HepG2 (cell line): ENCODE results near the gene RAB17. TPM values are rescaled to one million over a fixed set of nuclear protein-coding genes. Genes with fewer than 3 reads are reported as not detected.
A peak's percentile ranks its signal among the peaks of the same experiment; 100 is the strongest.

Experiments
- DPF2 ChIP-seq: sonication (generic); formaldehyde crosslinking; IDR thresholded peaks from 2 replicates; pipeline ENCODE4 v1.4.0; 2020; ENCODE audit warnings: mild to moderate bottlenecking, low read depth, missing genetic modification reagents, borderline replicate concordance
- ETV6 ChIP-seq: sonication (generic); formaldehyde crosslinking; conservative IDR thresholded peaks from 2 replicates; pipeline ENCODE4 v1.4.0; 2020; ENCODE audit warnings: missing genetic modification reagents
- GATA4 ChIP-seq: sonication (generic); IDR thresholded peaks from 2 replicates; pipeline ENCODE4 v1.6.1; 2016; ENCODE audit warnings: antibody characterized with exemption, low read depth, borderline replicate concordance
- SRY ChIP-seq: sonication (generic); formaldehyde crosslinking; IDR thresholded peaks from 2 replicates; pipeline ENCODE4 v1.8.0; 2022; ENCODE audit warnings: mild to moderate bottlenecking, missing genetic modification reagents
- ZNF557 ChIP-seq: sonication (generic); formaldehyde crosslinking; IDR thresholded peaks from 2 replicates; pipeline ENCODE4 v1.4.0; 2020; ENCODE audit warnings: missing genetic modification reagents
- ZNF567 ChIP-seq: sonication (generic); formaldehyde crosslinking; IDR thresholded peaks from 2 replicates; pipeline ENCODE4 v1.8.1; 2023; ENCODE audit warnings: mild to moderate bottlenecking, missing genetic modification reagents, borderline replicate concordance
- polyA plus RNA-seq, 8 experiments: library from polyadenylated mRNA; depleted of rRNA in 3 of 8; stranded (reverse) in 7 of 8; unstranded in 1 of 8; fragments of >200 nt; fragmentation: Illumina TruSeq in 4 of 8; extraction: Trizol in 4 of 8; gene quantifications; 2 replicates each; pipeline versions ENCODE4 v1.2.1 to v1.2.3, GENCODE V29; 2011 to 2016; ENCODE audit warnings: low read depth in 4 of 8, missing spikeins in 1 of 8, mixed read lengths in 1 of 8; ENCODE audit not compliant: insufficient read depth in 1 of 8
- total RNA-seq, 5 experiments: library from RNA; depleted of rRNA; stranded (reverse); fragments of >200 nt; fragmentation: Illumina TruSeq; extraction: Trizol; gene quantifications; 2 replicates each; pipeline ENCODE4 v1.2.3, GENCODE V29; 2016; ENCODE audit warnings: low read depth in 1 of 5
- TF ChIP-seq, protein P1 (sequence below): sonication (generic); formaldehyde crosslinking; conservative IDR thresholded peaks from 2 replicates; pipeline ENCODE4 v1.8.1; 2023; ENCODE audit warnings: missing genetic modification reagents
- TF ChIP-seq, protein P2 (sequence below): sonication (generic); formaldehyde crosslinking; IDR thresholded peaks from 2 replicates; pipeline ENCODE4 v1.5.0; 2020; ENCODE audit warnings: missing genetic modification reagents, mild to moderate bottlenecking, borderline replicate concordance
- TF ChIP-seq, protein P3 (sequence below), 2 experiments: fragments of 450-650 bp in 1 of 2; sonication (generic) in 1 of 2; formaldehyde crosslinking in 1 of 2; IDR thresholded peaks; 2 replicates each; pipeline versions ENCODE4 v1.6.1 to v1.8.0; 2016 to 2022; ENCODE audit warnings: antibody characterized with exemption in 1 of 2, mild to moderate bottlenecking in 1 of 2, missing genetic modification reagents in 1 of 2
- TF ChIP-seq, protein P4 (sequence below): sonication (generic); formaldehyde crosslinking; IDR thresholded peaks from 2 replicates; pipeline ENCODE4 v1.4.0; 2020; ENCODE audit warnings: missing genetic modification reagents

The RAB17 gene
- total and polyA plus RNA-seq, 2 of the 13 experiments (the other 11 are each of a cell fraction or from before 2014, with no cell fraction given): 68.0 to 124 TPM

DNA sequence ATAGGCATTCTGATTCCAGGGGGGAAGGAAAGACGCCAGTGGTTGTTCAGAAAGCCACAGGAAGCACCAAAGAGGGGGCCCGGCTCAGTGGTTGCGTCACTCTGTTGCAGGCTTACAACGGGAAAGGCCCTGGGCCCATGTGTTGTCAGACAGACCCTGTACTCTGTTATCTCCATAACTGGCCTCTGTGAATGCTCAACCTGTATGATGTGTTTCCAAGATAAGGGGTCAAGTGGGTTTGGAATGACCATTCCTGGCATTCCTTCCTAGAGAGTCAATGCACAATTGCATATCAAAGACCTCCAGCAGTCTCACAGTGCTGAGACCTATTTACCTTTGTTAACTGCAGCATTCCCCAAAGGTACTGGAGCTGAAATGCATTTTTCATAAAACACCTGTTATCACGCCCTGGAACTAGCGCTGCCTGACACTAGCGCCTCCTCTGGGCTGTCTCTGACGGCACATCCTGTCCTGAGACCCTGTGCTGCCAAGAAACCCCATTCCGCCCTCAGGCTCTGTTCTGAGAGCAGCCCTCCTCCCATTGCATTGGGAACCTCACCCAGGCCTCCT is 23.7 kb upstream of the RAB17 start (continued):
- TF ChIP-seq, protein P1, sequence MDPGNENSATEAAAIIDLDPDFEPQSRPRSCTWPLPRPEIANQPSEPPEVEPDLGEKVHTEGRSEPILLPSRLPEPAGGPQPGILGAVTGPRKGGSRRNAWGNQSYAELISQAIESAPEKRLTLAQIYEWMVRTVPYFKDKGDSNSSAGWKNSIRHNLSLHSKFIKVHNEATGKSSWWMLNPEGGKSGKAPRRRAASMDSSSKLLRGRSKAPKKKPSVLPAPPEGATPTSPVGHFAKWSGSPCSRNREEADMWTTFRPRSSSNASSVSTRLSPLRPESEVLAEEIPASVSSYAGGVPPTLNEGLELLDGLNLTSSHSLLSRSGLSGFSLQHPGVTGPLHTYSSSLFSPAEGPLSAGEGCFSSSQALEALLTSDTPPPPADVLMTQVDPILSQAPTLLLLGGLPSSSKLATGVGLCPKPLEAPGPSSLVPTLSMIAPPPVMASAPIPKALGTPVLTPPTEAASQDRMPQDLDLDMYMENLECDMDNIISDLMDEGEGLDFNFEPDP (CRISPR knock-in tag): no peak
- TF ChIP-seq, protein P2, sequence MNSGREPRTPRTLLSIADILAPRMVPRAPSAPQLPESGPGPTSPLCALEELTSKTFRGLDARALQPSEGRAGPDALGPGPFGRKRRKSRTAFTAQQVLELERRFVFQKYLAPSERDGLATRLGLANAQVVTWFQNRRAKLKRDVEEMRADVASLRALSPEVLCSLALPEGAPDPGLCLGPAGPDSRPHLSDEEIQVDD: no peak
- TF ChIP-seq ZNF567 (peak; percentile 72; the same call in 1 of the 2 replicates), ZNF557 (no peak), GATA4 (peak; percentile 98), ETV6 (CRISPR knock-in tag) (peak; percentile 83; the same call in 1 of the 2 replicates), DPF2 (peak; percentile 89), SRY (CRISPR knock-in tag) (no peak)
- TF ChIP-seq, protein P3, sequence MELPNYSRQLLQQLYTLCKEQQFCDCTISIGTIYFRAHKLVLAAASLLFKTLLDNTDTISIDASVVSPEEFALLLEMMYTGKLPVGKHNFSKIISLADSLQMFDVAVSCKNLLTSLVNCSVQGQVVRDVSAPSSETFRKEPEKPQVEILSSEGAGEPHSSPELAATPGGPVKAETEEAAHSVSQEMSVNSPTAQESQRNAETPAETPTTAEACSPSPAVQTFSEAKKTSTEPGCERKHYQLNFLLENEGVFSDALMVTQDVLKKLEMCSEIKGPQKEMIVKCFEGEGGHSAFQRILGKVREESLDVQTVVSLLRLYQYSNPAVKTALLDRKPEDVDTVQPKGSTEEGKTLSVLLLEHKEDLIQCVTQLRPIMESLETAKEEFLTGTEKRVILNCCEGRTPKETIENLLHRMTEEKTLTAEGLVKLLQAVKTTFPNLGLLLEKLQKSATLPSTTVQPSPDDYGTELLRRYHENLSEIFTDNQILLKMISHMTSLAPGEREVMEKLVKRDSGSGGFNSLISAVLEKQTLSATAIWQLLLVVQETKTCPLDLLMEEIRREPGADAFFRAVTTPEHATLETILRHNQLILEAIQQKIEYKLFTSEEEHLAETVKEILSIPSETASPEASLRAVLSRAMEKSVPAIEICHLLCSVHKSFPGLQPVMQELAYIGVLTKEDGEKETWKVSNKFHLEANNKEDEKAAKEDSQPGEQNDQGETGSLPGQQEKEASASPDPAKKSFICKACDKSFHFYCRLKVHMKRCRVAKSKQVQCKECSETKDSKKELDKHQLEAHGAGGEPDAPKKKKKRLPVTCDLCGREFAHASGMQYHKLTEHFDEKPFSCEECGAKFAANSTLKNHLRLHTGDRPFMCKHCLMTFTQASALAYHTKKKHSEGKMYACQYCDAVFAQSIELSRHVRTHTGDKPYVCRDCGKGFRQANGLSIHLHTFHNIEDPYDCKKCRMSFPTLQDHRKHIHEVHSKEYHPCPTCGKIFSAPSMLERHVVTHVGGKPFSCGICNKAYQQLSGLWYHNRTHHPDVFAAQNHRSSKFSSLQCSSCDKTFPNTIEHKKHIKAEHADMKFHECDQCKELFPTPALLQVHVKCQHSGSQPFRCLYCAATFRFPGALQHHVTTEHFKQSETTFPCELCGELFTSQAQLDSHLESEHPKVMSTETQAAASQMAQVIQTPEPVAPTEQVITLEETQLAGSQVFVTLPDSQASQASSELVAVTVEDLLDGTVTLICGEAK (IDR thresholded peaks at IDR 0.05): no peak
- TF ChIP-seq, protein P3 (CRISPR knock-in tag; IDR thresholded peaks at IDR 0.05): peak; percentile 86; the same call in 1 of the 2 replicates
- TF ChIP-seq, protein P4, sequence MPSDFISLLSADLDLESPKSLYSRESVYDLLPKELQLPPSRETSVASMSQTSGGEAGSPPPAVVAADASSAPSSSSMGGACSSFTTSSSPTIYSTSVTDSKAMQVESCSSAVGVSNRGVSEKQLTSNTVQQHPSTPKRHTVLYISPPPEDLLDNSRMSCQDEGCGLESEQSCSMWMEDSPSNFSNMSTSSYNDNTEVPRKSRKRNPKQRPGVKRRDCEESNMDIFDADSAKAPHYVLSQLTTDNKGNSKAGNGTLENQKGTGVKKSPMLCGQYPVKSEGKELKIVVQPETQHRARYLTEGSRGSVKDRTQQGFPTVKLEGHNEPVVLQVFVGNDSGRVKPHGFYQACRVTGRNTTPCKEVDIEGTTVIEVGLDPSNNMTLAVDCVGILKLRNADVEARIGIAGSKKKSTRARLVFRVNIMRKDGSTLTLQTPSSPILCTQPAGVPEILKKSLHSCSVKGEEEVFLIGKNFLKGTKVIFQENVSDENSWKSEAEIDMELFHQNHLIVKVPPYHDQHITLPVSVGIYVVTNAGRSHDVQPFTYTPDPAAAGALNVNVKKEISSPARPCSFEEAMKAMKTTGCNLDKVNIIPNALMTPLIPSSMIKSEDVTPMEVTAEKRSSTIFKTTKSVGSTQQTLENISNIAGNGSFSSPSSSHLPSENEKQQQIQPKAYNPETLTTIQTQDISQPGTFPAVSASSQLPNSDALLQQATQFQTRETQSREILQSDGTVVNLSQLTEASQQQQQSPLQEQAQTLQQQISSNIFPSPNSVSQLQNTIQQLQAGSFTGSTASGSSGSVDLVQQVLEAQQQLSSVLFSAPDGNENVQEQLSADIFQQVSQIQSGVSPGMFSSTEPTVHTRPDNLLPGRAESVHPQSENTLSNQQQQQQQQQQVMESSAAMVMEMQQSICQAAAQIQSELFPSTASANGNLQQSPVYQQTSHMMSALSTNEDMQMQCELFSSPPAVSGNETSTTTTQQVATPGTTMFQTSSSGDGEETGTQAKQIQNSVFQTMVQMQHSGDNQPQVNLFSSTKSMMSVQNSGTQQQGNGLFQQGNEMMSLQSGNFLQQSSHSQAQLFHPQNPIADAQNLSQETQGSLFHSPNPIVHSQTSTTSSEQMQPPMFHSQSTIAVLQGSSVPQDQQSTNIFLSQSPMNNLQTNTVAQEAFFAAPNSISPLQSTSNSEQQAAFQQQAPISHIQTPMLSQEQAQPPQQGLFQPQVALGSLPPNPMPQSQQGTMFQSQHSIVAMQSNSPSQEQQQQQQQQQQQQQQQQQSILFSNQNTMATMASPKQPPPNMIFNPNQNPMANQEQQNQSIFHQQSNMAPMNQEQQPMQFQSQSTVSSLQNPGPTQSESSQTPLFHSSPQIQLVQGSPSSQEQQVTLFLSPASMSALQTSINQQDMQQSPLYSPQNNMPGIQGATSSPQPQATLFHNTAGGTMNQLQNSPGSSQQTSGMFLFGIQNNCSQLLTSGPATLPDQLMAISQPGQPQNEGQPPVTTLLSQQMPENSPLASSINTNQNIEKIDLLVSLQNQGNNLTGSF: no peak; the same call in 1 of the 2 replicates
